ENCODE measurements around the gene CUL9. TPM values are rescaled to one million over a fixed set of nuclear protein-coding genes. Genes with fewer than 3 reads are reported as not detected.

CUL9 gene
- total RNA-seq, 1 experiment from 2014 or later: 15.2 TPM

DNA sequence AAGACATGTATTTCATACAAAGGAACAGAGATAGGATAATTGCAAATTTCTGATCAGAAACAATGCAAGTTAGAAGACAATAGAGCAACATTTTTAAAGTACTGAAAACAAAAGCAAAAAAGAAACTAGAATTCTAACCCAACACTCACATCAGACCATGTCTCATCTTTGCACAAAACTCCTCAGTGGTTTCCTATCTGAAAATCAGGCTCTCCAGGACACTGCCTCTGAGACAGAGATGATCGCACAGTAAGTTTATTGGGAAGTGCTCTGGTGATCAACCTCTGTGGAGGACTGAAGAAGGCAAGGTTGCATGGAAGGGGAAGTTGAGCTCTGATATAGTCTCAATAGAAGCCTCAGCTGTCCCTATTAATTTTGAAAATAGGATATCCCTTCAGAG, 59.0 kb downstream of the CUL9 start:
- Mint-ChIP-seq H3K4me3 (no peak overlapping the region), H3K4me1 (peaks cover 0 to under 1% of the 10 kb centered on the region in 2 experiments; a peak in 2 of 4 replicates), H3K27me3 (ENCODE audit: low read depth) (peaks cover 23% of the 10 kb centered on the region), H3K9me3 (peaks cover 2 to 4% of the 10 kb centered on the region in 2 experiments; a peak in 4 of 5 replicates), H3K27ac (no peak overlapping the region), H3K36me3 (ENCODE audit: insufficient read depth in 1 of 3, low read depth in 3 of 3) (no peaks in the 10 kb centered on the region)
- DNase-seq: no peak
- H3T11ph ChIP-seq (ENCODE audit: low read length): no peak overlapping the region
- no peak overlapping the region for H3K14ac ChIP-seq (ENCODE audit: insufficient read depth, low read length)
- no peak overlapping the region for H3K4me2 ChIP-seq (ENCODE audit: insufficient read depth, insufficient read length, low read length)
- H3K56ac ChIP-seq (ENCODE audit: insufficient read length, low read depth, low read length): no peak overlapping the region
- no peak overlapping the region for H4K91ac ChIP-seq (ENCODE audit: insufficient read length, low read depth, low read length)
- H2AK5ac ChIP-seq (ENCODE audit: insufficient read length, low read length): no peak overlapping the region
- H3K4me1 ChIP-seq (ENCODE audit: insufficient read depth, low read length): no peaks in the 10 kb centered on the region
- no peak overlapping the region for H2BK120ac ChIP-seq (ENCODE audit: low read depth, low read length, poor library complexity, severe bottlenecking)
- no peak overlapping the region for H3K23ac ChIP-seq (ENCODE audit: insufficient read length, low read depth, low read length)
- TF ChIP-seq, protein P1, sequence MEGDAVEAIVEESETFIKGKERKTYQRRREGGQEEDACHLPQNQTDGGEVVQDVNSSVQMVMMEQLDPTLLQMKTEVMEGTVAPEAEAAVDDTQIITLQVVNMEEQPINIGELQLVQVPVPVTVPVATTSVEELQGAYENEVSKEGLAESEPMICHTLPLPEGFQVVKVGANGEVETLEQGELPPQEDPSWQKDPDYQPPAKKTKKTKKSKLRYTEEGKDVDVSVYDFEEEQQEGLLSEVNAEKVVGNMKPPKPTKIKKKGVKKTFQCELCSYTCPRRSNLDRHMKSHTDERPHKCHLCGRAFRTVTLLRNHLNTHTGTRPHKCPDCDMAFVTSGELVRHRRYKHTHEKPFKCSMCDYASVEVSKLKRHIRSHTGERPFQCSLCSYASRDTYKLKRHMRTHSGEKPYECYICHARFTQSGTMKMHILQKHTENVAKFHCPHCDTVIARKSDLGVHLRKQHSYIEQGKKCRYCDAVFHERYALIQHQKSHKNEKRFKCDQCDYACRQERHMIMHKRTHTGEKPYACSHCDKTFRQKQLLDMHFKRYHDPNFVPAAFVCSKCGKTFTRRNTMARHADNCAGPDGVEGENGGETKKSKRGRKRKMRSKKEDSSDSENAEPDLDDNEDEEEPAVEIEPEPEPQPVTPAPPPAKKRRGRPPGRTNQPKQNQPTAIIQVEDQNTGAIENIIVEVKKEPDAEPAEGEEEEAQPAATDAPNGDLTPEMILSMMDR (conservative IDR thresholded peaks at IDR 0.05): no peak
- H3K27ac ChIP-seq (ENCODE audit: insufficient read length, low read depth, low read length): no peak overlapping the region
- H3K79me2 ChIP-seq (ENCODE audit: insufficient read depth, low read length): no peaks in the 10 kb centered on the region
- H3K4ac ChIP-seq (ENCODE audit: low read depth, low read length): no peak overlapping the region
- H4K5ac ChIP-seq (ENCODE audit: insufficient read length, low read depth, low read length): no peak overlapping the region
- no peaks in the 10 kb centered on the region for H3K23me2 ChIP-seq (ENCODE audit: insufficient read length, low read depth, low read length, poor library complexity, severe bottlenecking)
- no peak overlapping the region for H4K8ac ChIP-seq (replicated peaks; ENCODE audit: insufficient read length, low read depth, low read length)
- H3K9ac ChIP-seq (ENCODE audit: extremely low read depth, insufficient read length, low read length): no peak overlapping the region
- no peak overlapping the region for H2BK12ac ChIP-seq (ENCODE audit: insufficient read length, low read depth, low read length)
- no peaks in the 10 kb centered on the region for H3K9me3 ChIP-seq (ENCODE audit: control insufficient read depth, low read depth, low read length)
- H2AFZ ChIP-seq (ENCODE audit: low read length): no peak overlapping the region
- no peak overlapping the region for H2BK15ac ChIP-seq (ENCODE audit: low read depth, low read length)
- no peaks in the 10 kb centered on the region for H4K20me1 ChIP-seq (ENCODE audit: control insufficient read depth, insufficient read depth, insufficient read length)
- no peak overlapping the region for H2BK20ac ChIP-seq (ENCODE audit: low read depth, low read length, poor library complexity, severe bottlenecking)
- H3K27me3 ChIP-seq (ENCODE audit: insufficient read depth, low read length): peaks cover 25% of the 10 kb centered on the region; the same call in 1 of the 2 replicates
- H2BK5ac ChIP-seq (ENCODE audit: insufficient read length, low read length): no peak overlapping the region
- H3K18ac ChIP-seq (ENCODE audit: insufficient read length, low read depth, low read length): no peak overlapping the region
- no peaks in the 10 kb centered on the region for H3K79me1 ChIP-seq (ENCODE audit: insufficient read depth, low read depth, low read length, poor library complexity, severe bottlenecking)
- WGBS (ENCODE audit: extremely low coverage, insufficient read length, low lambda C conversion rate): no CpG with 5 or more reads among the region's 1 CpG
